Measurements from ENCODE around the gene C16orf89.
"Not testable (repeated sequence)": the region's sequence is repeated elsewhere in the genome, so short reads cannot be mapped to it uniquely, and the experiment has no call there.

The C16orf89 gene

GRCh38 chr16:5075637-5076036, 9.9 kb upstream of the C16orf89 start:
- no peak overlapping the region for H3K4me3 ChIP-seq (ENCODE audit: low read depth, low read length)
- no peak for TF ChIP-seq CTCF (IDR thresholded peaks at IDR 0.05; ENCODE audit: low read depth, low read length, missing control alignments)
- no peak for DNase-seq (ENCODE audit: low read depth)

DNA sequence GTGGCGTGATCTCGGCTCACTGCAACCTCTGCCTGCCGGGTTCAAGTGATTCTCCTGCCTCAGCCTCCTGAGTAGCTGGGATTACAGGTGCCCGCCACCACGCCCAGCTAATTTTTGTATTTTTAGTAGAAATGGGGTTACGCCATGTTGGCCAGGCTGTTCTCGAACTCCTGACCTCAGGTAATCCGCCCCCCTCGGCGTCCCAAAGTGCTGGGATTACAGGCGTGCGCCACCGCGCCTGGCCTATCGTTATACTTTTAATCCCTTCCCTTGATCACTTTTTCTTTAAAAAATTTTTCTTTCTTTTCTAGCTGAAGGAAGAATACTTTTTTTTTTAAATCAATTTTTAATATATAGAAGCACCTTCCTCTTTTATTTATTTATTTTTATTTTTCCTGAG, 8.0 kb upstream of the C16orf89 start:
- not testable (repeated sequence) for H3K4me3 ChIP-seq (ENCODE audit: low read depth, low read length); DNase-seq (ENCODE audit: low read depth)

DNA sequence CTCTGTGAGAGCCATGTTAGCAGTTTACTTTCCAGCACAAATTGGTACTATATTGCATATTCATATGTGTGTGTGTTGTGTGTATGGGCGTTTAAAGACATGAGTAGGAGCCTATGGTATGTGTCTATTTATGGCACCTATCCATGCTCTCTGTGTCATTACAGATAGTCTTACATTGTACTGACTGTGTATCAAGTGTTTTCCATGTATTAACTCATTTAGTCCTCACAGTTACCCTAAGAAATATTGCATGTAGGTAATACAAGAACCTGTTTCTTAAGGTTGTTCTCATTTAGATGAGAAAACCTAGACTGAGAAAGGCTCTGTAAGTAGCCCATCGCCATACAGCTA, 7.5 kb upstream of the C16orf89 start:
- TF ChIP-seq CTCF (IDR thresholded peaks at IDR 0.05; ENCODE audit: low read depth, low read length, missing control alignments): no peak
- no peak for DNase-seq (ENCODE audit: low read depth)
- no peak overlapping the region for H3K4me3 ChIP-seq (ENCODE audit: low read depth, low read length)

- no peak for DNase-seq (ENCODE audit: low read depth)
- no peak for TF ChIP-seq CTCF (IDR thresholded peaks at IDR 0.05; ENCODE audit: low read depth, low read length, missing control alignments)
- H3K4me3 ChIP-seq (ENCODE audit: low read depth, low read length): peak overlapping the region; percentile 96
Observed at GRCh38 chr16:5072334-5073278, 6.8 kb upstream of the C16orf89 start.

DNA sequence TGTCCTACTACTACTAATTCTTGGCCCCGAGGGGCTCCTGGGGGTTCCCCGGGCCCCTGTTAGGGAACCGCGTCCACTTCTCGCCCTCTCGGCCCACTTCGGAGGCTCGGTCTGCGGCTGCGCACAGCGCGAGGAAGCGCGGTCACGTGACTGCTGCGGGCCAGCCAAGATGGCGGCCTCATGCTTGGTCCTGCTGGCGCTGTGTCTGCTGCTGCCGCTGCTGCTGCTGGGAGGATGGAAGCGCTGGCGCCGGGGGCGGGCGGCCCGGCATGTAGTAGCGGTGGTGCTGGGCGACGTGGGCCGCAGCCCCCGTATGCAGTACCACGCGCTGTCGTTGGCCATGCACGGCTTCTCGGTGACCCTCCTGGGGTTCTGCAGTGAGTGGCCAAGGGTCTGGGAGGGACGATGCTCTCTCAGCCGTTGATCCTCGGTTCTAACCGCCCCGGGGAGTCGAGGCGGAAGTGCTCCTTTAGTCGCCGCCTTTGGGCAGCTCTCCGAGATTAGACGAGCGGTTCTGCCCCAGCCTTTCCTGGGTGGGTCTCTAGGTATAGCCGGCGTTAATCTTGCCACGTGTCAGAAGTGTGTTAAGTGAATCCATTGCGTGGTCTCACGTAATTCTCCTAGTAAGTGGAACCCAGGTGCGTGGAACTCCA, 6.1 kb upstream of the C16orf89 start, which contains the start of gene ALG1:
TSS of gene ALG1 (plus strand) at position 163 of the 653 bp plus-strand sequence. CDS start at position 170, 7 bp downstream.
- peak; percentile 70 for DNase-seq (ENCODE audit: low read depth)
- TF ChIP-seq CTCF (IDR thresholded peaks at IDR 0.05; ENCODE audit: low read depth, low read length, missing control alignments): no peak
- H3K4me3 ChIP-seq (ENCODE audit: low read depth, low read length): peak within 1 kb of the TSS; percentile 96

DNA sequence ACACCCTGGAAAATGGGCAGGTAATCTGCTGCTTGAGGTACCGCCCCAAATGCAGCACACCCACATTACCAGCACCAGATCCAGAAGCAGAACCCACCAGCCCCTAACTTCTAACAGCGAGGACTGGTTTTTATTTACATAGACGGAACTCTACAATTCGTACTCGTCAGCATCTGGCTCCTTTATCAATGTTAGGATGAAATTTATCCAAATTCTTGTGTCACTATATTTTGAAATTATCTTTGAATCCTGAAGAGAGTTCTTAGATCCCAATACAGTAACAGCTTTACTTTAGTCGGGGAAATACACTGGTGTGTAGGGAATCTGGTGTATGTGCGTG, 5.6 kb upstream of the C16orf89 start:
- H3K4me3 ChIP-seq (ENCODE audit: low read depth, low read length): peak overlapping the region; percentile 96
- no peak for DNase-seq (ENCODE audit: low read depth)
- TF ChIP-seq CTCF (IDR thresholded peaks at IDR 0.05; ENCODE audit: low read depth, low read length, missing control alignments): no peak

DNA sequence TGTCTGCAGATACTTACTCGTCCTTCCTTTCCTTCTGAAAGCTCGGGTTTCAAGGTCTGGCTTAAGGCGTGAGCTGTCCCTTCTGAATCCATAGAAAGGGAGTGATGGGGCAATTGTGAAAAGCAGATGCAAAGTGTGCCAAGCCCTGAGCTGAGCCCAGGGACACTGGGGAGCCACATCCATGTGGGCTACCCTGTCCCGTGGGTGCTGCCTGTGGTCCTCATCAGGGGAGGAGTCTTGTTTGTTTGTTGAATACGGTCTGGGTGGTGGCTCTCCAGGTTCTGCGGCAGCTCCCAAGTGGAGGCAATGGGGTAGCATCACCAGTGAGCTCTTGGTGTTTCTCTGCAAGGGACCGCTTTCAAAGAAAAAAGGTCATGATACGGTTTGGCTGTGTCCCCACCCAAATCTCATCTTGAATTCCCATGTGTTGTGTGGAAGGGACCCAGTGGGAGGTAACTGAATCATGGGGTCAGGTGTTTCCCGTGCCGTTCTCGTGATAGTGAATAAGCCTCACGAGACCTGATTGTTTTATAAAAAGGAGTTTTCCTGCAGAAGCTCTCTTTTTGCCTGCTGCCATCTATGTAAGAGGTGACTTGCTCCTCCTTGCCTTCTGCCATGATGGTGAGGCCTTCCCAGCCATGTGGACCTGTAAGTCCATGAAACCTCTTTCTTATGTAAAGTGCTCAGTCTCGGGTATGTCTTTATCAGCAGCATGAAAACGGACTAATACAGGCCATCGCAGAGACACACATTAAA, 4.9 kb upstream of the C16orf89 start:
- no peak for DNase-seq (ENCODE audit: low read depth)
- H3K4me3 ChIP-seq (ENCODE audit: low read depth, low read length): no peak overlapping the region
- no peak for TF ChIP-seq CTCF (IDR thresholded peaks at IDR 0.05; ENCODE audit: low read depth, low read length, missing control alignments)

All from GM12864 (cell line).